Uterus (tissue), 4 donors: Measurements from ENCODE around the gene KNSTRN. TPM values are rescaled to one million over a fixed set of nuclear protein-coding genes. Genes with fewer than 3 reads are reported as not detected.

Source experiments
- DNase-seq, 2 donors: peaks; one replicate each; pipeline ENCODE4 v3.0.0-alpha.2; 2019 to 2020
- H3K27ac ChIP-seq, 2 donors: fragments of 200-600 bp; sonication (generic); 1 replicate in 1 of 2; 2 replicates in 1 of 2; pipeline ENCODE4 v1.5.1; 2016 to 2018
- H3K27me3 ChIP-seq, 2 donors: fragments of 200-600 bp; sonication (generic); one replicate each; pipeline ENCODE4 v1.5.1; 2018 to 2019; ENCODE audit warnings: control low read depth in 1 of 2
- H3K36me3 ChIP-seq, 2 donors: fragments of 200-600 bp; sonication (generic); one replicate each; pipeline ENCODE4 v1.5.1; 2019; ENCODE audit warnings: control low read depth in 1 of 2
- H3K4me1 ChIP-seq, 2 donors: fragments of 200-600 bp; sonication (generic); one replicate each; pipeline ENCODE4 v1.5.1; 2018 to 2019; ENCODE audit warnings: control low read depth in 1 of 2
- H3K4me3 ChIP-seq, 2 donors: fragments of 200-600 bp; sonication (generic); 1 replicate in 1 of 2; 2 replicates in 1 of 2; pipeline ENCODE4 v1.5.1; 2018 to 2019; ENCODE audit warnings: mild to moderate bottlenecking in 1 of 2
- H3K9me3 ChIP-seq, 2 donors: fragments of 200-600 bp; sonication (generic); one replicate each; pipeline ENCODE4 v1.5.1; 2019; ENCODE audit warnings: control low read depth in 1 of 2
- POLR2A ChIP-seq, 2 donors: fragments of 450-650 bp; IDR thresholded peaks; one replicate each; pipeline ENCODE4 v1.6.1; 2016; ENCODE audit warnings: antibody characterized with exemption in 2 of 2, mild to moderate bottlenecking in 1 of 2, moderate library complexity in 1 of 2
- intact Hi-C: fragments of 100-400 bp; cut with DNase I; formaldehyde crosslinking; loops from one replicate; pipeline ENCODE4 v1.15.1; 2023; ENCODE audit warnings: low total_unique reads
- total RNA-seq, 4 donors: library from RNA; depleted of rRNA in 3 of 4; stranded (reverse); fragments of >200 nt in 3 of 4; gene quantifications; one replicate each; pipeline versions ENCODE4 v1.1.0 to v1.2.4, GENCODE V29; 2014 to 2023
- TF ChIP-seq, protein P1 (sequence below), 4 experiments: fragments of 200-600 bp in 2 of 4; fragments of 450-650 bp in 2 of 4; sonication (generic) in 2 of 4; IDR thresholded peaks; one replicate each; pipeline ENCODE4 v1.5.1; 2016 to 2019; ENCODE audit warnings: antibody characterized with exemption in 4 of 4, mild to moderate bottlenecking in 2 of 4, moderate library complexity in 1 of 4
- donor health status: DM: yes; HTN: yes; CAD: no.

The KNSTRN gene
- total RNA-seq, 4 donors from 2014 or later = 2.1 to 23.5 (median 9.7) TPM

DNA sequence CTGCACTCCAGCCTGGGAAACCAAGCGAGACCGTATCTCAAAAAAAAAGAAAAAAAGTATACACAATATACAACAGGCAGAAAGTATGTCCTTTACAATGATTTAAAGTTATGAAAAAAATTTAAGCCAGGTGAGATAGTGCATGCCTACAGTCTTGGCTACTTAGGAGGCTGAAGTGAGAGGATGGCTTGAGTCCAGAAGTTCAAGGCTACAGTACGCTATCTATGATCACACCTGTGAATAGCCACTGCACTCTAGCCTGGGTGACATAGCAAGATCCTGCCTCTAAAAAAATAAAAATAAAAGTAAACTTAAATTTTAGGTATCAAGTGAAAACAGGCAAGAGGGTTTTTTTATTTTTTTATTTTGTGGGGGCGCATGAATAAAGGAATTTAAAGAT, 3.1 kb upstream of the KNSTRN start:
- TF ChIP-seq POLR2A (IDR thresholded peaks at IDR 0.05) = no peak
- TF ChIP-seq, protein P1, sequence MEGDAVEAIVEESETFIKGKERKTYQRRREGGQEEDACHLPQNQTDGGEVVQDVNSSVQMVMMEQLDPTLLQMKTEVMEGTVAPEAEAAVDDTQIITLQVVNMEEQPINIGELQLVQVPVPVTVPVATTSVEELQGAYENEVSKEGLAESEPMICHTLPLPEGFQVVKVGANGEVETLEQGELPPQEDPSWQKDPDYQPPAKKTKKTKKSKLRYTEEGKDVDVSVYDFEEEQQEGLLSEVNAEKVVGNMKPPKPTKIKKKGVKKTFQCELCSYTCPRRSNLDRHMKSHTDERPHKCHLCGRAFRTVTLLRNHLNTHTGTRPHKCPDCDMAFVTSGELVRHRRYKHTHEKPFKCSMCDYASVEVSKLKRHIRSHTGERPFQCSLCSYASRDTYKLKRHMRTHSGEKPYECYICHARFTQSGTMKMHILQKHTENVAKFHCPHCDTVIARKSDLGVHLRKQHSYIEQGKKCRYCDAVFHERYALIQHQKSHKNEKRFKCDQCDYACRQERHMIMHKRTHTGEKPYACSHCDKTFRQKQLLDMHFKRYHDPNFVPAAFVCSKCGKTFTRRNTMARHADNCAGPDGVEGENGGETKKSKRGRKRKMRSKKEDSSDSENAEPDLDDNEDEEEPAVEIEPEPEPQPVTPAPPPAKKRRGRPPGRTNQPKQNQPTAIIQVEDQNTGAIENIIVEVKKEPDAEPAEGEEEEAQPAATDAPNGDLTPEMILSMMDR (IDR thresholded peaks at IDR 0.05) = no peak
- DNase-seq = no peak
- no peaks in the 10 kb centered on the region for H3K36me3 ChIP-seq
- no peaks in the 10 kb centered on the region for H3K27me3 ChIP-seq
- no peak overlapping the region for H3K27ac ChIP-seq
- H3K4me1 ChIP-seq = no peaks in the 10 kb centered on the region
- no peaks in the 10 kb centered on the region for H3K9me3 ChIP-seq
- no peak overlapping the region for H3K4me3 ChIP-seq
- intact Hi-C loops = no loop called here

DNA sequence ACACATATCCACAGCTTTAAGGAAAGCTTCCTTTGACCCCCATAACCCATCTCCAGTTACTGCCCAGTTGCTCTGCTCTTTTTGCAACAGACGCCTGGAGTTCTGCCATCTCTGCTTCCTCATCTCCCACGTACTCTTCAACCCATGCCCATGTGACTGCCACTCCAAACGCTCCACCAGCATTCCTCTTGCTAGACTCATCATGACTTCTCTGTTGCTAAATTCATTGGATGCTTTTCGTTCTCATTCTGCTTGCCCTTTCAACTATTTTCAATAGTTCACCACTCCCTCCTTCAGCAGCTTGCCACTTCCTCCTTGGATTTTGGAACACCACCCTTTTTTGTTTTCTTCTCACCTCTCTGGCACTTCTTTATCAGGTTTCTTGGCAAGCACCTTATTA, 2.7 kb upstream of the KNSTRN start:
- DNase-seq = peak in 1 of 2 donors; percentile 38
- TF ChIP-seq, protein P1 (IDR thresholded peaks at IDR 0.05) = no peak
- no peak for TF ChIP-seq POLR2A (IDR thresholded peaks at IDR 0.05)
- H3K27me3 ChIP-seq = no peaks in the 10 kb centered on the region
- no peaks in the 10 kb centered on the region for H3K36me3 ChIP-seq
- no peak overlapping the region for H3K4me3 ChIP-seq
- no peaks in the 10 kb centered on the region for H3K9me3 ChIP-seq
- intact Hi-C loops = no loop called here
- H3K27ac ChIP-seq = no peak overlapping the region
- H3K4me1 ChIP-seq = no peaks in the 10 kb centered on the region

GRCh38 chr15:40380636-40381035, 1.9 kb upstream of the KNSTRN start:
- intact Hi-C loops = no loop called here
- no peak overlapping the region for H3K4me3 ChIP-seq
- H3K27me3 ChIP-seq = no peaks in the 10 kb centered on the region
- H3K36me3 ChIP-seq = no peaks in the 10 kb centered on the region
- H3K9me3 ChIP-seq = no peaks in the 10 kb centered on the region
- no peak for TF ChIP-seq POLR2A (IDR thresholded peaks at IDR 0.05)
- TF ChIP-seq, protein P1 (IDR thresholded peaks at IDR 0.05) = no peak
- no peak overlapping the region for H3K27ac ChIP-seq
- DNase-seq = no peak
- H3K4me1 ChIP-seq = no peaks in the 10 kb centered on the region

GRCh38 chr15:40381818-40382529, 547 bp upstream of the KNSTRN start:
- intact Hi-C loops = no loop called here

GRCh38 chr15:40386480-40386879, 4.0 kb downstream of the KNSTRN start:
- no peak for DNase-seq
- Histone ChIP-seq H3K4me3 (no peak overlapping the region), H3K27ac (no peak overlapping the region), H3K9me3 (no peaks in the 10 kb centered on the region), H3K27me3 (no peaks in the 10 kb centered on the region), H3K4me1 (no peaks in the 10 kb centered on the region), H3K36me3 (no peaks in the 10 kb centered on the region)
- intact Hi-C loops = no loop called here
- TF ChIP-seq, protein P1 (IDR thresholded peaks at IDR 0.05) = no peak
- no peak for TF ChIP-seq POLR2A (IDR thresholded peaks at IDR 0.05)

More at GRCh38 chr15:40381818-40382529, 547 bp upstream of the KNSTRN start:
- Histone ChIP-seq H3K4me1 (no peaks in the 10 kb centered on the region), H3K27me3 (no peaks in the 10 kb centered on the region), H3K27ac (no peak overlapping the region), H3K4me3 (no peak overlapping the region), H3K36me3 (no peaks in the 10 kb centered on the region), H3K9me3 (no peaks in the 10 kb centered on the region)
- DNase-seq = no peak
- TF ChIP-seq, protein P1 (IDR thresholded peaks at IDR 0.05) = no peak
- no peak for TF ChIP-seq POLR2A (IDR thresholded peaks at IDR 0.05)
